ENCODE data around the gene MGRN1. TPM values are rescaled to one million over a fixed set of nuclear protein-coding genes. Genes with fewer than 3 reads are reported as not detected.

MGRN1 gene
- polyA plus RNA-seq, 3 donors, result 3.7 to 48.2 (median 4.7) TPM

DNA sequence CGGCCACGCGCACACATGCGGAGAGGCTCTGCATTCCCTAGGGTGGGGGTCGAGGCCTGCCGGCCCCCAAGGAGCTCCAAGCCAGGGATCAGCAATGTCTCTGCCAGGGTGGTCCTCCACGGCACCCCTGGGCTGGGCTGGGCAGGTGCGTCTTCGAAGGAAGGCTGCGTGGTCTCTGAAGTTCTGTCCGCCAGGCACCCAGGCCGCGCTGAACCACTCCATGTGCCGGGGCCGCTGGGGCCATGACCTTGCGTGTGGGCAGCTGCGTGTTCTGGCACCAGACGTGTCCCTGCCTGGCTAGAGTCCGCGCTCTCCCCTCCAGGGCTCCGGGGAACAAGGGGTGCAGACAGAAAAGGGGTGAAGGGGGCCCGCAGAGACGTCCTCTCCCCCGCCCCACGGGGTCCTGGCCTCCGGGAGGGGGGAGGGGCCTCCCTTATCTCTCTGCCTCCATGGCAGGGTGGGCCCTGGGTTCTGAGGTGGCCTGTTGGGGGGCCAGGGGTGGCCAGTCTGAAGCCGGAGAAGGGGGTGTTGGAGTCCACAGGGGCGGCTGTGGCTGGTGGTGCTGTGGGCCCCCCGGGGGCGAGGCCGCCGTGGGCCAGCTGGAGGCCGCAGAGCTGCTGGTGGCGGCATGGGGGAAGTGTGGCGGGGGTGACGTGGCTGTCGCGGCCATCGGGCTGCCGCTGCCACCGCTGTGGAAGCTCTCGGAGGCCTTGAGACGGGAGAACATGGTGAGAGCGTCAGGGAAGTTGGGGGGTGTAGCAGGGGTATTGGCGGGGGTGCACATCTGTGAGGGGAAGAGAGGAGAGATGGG, 15.2 kb upstream of the MGRN1 start:
- 96% methylated on average over 39 of the region's 45 CpGs for WGBS (ENCODE audit: insufficient coverage)
- DNase-seq, result no peak
- H3K4me2 ChIP-seq (replicated peaks; ENCODE audit: extremely low read depth, low read length, poor library complexity, severe bottlenecking), result no peak overlapping the region
- Mint-ChIP-seq H3K4me1 (peaks cover 26% of the 10 kb centered on the region), H3K9me3 (peaks cover 0 to 1% (median 0%) of the 10 kb centered on the region in 7 donors), H3K36me3 (peaks cover 9 to 29% of the 10 kb centered on the region in 2 donors), H3K27ac (no peak overlapping the region), H3K27me3 (ENCODE audit: low read depth in 3 of 3) (peaks cover 0 to 1% (median 0%) of the 10 kb centered on the region in 3 donors), H3K4me3 (no peak overlapping the region)
- TF ChIP-seq, protein P1, sequence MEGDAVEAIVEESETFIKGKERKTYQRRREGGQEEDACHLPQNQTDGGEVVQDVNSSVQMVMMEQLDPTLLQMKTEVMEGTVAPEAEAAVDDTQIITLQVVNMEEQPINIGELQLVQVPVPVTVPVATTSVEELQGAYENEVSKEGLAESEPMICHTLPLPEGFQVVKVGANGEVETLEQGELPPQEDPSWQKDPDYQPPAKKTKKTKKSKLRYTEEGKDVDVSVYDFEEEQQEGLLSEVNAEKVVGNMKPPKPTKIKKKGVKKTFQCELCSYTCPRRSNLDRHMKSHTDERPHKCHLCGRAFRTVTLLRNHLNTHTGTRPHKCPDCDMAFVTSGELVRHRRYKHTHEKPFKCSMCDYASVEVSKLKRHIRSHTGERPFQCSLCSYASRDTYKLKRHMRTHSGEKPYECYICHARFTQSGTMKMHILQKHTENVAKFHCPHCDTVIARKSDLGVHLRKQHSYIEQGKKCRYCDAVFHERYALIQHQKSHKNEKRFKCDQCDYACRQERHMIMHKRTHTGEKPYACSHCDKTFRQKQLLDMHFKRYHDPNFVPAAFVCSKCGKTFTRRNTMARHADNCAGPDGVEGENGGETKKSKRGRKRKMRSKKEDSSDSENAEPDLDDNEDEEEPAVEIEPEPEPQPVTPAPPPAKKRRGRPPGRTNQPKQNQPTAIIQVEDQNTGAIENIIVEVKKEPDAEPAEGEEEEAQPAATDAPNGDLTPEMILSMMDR (IDR thresholded peaks at IDR 0.05), result no peak
- H3K4me1 ChIP-seq (ENCODE audit: control insufficient read depth in 1 of 2, insufficient read depth in 2 of 2, low read length in 2 of 2), result peaks cover 27 to 31% of the 10 kb centered on the region in 2 donors
- no peaks in the 10 kb centered on the region for H3K9me3 ChIP-seq (replicated peaks in 1 of 2; ENCODE audit: control insufficient read depth in 1 of 2, insufficient read depth in 1 of 2, low read length in 2 of 2)
- H3K9ac ChIP-seq (ENCODE audit: insufficient read depth, low read length, poor library complexity, severe bottlenecking), result no peak overlapping the region
- H3K4me3 ChIP-seq (replicated peaks in 1 of 3; ENCODE audit: low read depth in 2 of 3, low read length in 3 of 3), result no peak overlapping the region
- H3K79me2 ChIP-seq (ENCODE audit: insufficient read depth, low read length), result peaks cover 51% of the 10 kb centered on the region
- H3K27me3 ChIP-seq (ENCODE audit: control insufficient read depth in 2 of 2, insufficient read depth in 2 of 2, low read length in 2 of 2), result no peaks in the 10 kb centered on the region
- no peak overlapping the region for H2AFZ ChIP-seq (ENCODE audit: insufficient read depth, low read depth, low read length, poor library complexity, severe bottlenecking)
- peaks cover 66% of the 10 kb centered on the region for H4K20me1 ChIP-seq (ENCODE audit: insufficient read depth, low read length)
- intact Hi-C loops (cut with micrococcal nuclease), result loop anchor here in 1 of 2 donors (5.0 to 10.0 kb wide), 2 partner anchors 43 to 95 kb away; no protein-coding TSS in a partner anchor
- H3K36me3 ChIP-seq (replicated peaks in 1 of 2; ENCODE audit: control insufficient read depth in 1 of 2, insufficient read depth in 2 of 2, low read length in 2 of 2), result peaks cover 23 to 27% of the 10 kb centered on the region in 2 donors
- H3K27ac ChIP-seq (ENCODE audit: low read depth in 1 of 2, low read length in 2 of 2), result no peak overlapping the region

GRCh38 chr16:4610011-4611005, 14.3 kb upstream of the MGRN1 start:
- Mint-ChIP-seq H3K9me3 (peaks cover 0 to 1% (median 0%) of the 10 kb centered on the region in 7 donors), H3K4me3 (no peak overlapping the region), H3K27me3 (ENCODE audit: low read depth in 3 of 3) (peaks cover 0 to 1% (median 0%) of the 10 kb centered on the region in 3 donors), H3K36me3 (peaks cover 9 to 29% of the 10 kb centered on the region in 2 donors), H3K4me1 (peaks cover 30% of the 10 kb centered on the region), H3K27ac (peak overlapping the region in 1 of 7 donors; percentile 9)
- WGBS (ENCODE audit: insufficient coverage), result 93% methylated on average over 19 of the region's 32 CpGs
- intact Hi-C loops (cut with micrococcal nuclease), result loop anchor here in 1 of 2 donors (5.0 to 10.0 kb wide), 2 partner anchors 42 to 96 kb away; no protein-coding TSS in a partner anchor
- Histone ChIP-seq H2AFZ (ENCODE audit: insufficient read depth, low read depth, low read length, poor library complexity, severe bottlenecking) (no peak overlapping the region), H3K9ac (ENCODE audit: insufficient read depth, low read length, poor library complexity, severe bottlenecking) (no peak overlapping the region), H3K79me2 (ENCODE audit: insufficient read depth, low read length) (peaks cover 51% of the 10 kb centered on the region), H3K27me3 (ENCODE audit: control insufficient read depth in 2 of 2, insufficient read depth in 2 of 2, low read length in 2 of 2) (no peaks in the 10 kb centered on the region), H3K36me3 (replicated peaks in 1 of 2; ENCODE audit: control insufficient read depth in 1 of 2, insufficient read depth in 2 of 2, low read length in 2 of 2) (peaks cover 23 to 27% of the 10 kb centered on the region in 2 donors), H3K27ac (ENCODE audit: low read depth in 1 of 2, low read length in 2 of 2) (no peak overlapping the region), H3K9me3 (replicated peaks in 1 of 2; ENCODE audit: control insufficient read depth in 1 of 2, insufficient read depth in 1 of 2, low read length in 2 of 2) (no peaks in the 10 kb centered on the region), H3K4me2 (replicated peaks; ENCODE audit: extremely low read depth, low read length, poor library complexity, severe bottlenecking) (no peak overlapping the region), H3K4me1 (ENCODE audit: control insufficient read depth in 1 of 2, insufficient read depth in 2 of 2, low read length in 2 of 2) (peaks cover 30 to 37% of the 10 kb centered on the region in 2 donors), H4K20me1 (ENCODE audit: insufficient read depth, low read length) (peaks cover 66% of the 10 kb centered on the region), H3K4me3 (replicated peaks in 1 of 3; ENCODE audit: low read depth in 2 of 3, low read length in 3 of 3) (no peak overlapping the region)
- TF ChIP-seq, protein P1 (IDR thresholded peaks at IDR 0.05), result no peak
- no peak for DNase-seq

Measured in CD14-positive monocyte (primary cell).